Mesothelial cell of epicardium (in vitro differentiated cells): ENCODE results near the gene GAK. TPM values are rescaled to one million over a fixed set of nuclear protein-coding genes. Genes with fewer than 3 reads are reported as not detected.

Source experiments
- DNase-seq, 2 experiments: peaks; one replicate each; pipeline ENCODE4 v3.0.0; 2021; ENCODE audit warnings: low spot score in 2 of 2; ENCODE audit not compliant: unreplicated experiment in 2 of 2
- H3K27ac Mint-ChIP-seq: 2 replicates; pipeline ENCODE4 v1.8.0; 2021; ENCODE audit warnings: mixed read lengths
- H3K27me3 Mint-ChIP-seq: 2 replicates; pipeline ENCODE4 v1.8.0; 2021; ENCODE audit warnings: low read depth, mixed read lengths
- H3K36me3 Mint-ChIP-seq: 2 replicates; pipeline ENCODE4 v1.8.0; 2021; ENCODE audit warnings: mixed read lengths
- H3K4me1 Mint-ChIP-seq: 2 replicates; pipeline ENCODE4 v1.8.0; 2021; ENCODE audit warnings: mixed read lengths
- H3K4me3 Mint-ChIP-seq: 2 replicates; pipeline ENCODE4 v1.8.0; 2021; ENCODE audit warnings: mild to moderate bottlenecking, moderate library complexity, mixed read lengths
- H3K9me3 Mint-ChIP-seq: 2 replicates; pipeline ENCODE4 v1.8.0; 2021; ENCODE audit warnings: mixed read lengths
- total RNA-seq: library from RNA; stranded (reverse); gene quantifications from 3 replicates; pipeline ENCODE4 v1.2.1, GENCODE V29; 2021
- TF ChIP-seq, protein P1 (sequence below): fragments of 200-600 bp; sonication (generic); IDR thresholded peaks from one replicate; pipeline ENCODE4 v1.5.0; 2021; ENCODE audit warnings: antibody characterized with exemption; ENCODE audit not compliant: unreplicated experiment

Gene GAK
- total RNA-seq, 1 donor from 2014 or later: 114 TPM

DNA sequence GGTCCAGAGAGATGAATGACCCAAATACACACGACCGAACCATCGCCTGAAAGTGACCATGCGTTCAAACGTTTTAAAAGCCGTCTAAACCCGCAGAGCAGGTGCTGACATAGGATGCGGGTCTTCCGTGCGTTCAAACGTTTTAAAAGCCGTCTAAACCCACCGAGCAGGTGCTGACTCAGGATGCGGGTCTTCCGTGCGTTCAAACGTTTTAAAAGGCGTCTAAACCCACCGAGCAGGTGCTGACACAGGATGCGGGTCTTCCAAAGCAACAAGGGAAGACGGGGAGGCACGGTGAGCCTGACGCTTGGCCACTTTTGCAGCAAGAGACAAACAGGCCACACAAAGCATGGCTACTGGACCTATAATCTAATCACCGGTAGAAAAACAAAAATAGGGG, 47.2 kb downstream of the GAK start:
- no peaks in the 10 kb centered on the region for H3K27me3 Mint-ChIP-seq
- TF ChIP-seq, protein P1, sequence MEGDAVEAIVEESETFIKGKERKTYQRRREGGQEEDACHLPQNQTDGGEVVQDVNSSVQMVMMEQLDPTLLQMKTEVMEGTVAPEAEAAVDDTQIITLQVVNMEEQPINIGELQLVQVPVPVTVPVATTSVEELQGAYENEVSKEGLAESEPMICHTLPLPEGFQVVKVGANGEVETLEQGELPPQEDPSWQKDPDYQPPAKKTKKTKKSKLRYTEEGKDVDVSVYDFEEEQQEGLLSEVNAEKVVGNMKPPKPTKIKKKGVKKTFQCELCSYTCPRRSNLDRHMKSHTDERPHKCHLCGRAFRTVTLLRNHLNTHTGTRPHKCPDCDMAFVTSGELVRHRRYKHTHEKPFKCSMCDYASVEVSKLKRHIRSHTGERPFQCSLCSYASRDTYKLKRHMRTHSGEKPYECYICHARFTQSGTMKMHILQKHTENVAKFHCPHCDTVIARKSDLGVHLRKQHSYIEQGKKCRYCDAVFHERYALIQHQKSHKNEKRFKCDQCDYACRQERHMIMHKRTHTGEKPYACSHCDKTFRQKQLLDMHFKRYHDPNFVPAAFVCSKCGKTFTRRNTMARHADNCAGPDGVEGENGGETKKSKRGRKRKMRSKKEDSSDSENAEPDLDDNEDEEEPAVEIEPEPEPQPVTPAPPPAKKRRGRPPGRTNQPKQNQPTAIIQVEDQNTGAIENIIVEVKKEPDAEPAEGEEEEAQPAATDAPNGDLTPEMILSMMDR: no peak
- H3K4me3 Mint-ChIP-seq: no peak overlapping the region
- no peaks in the 10 kb centered on the region for H3K4me1 Mint-ChIP-seq
- no peaks in the 10 kb centered on the region for H3K9me3 Mint-ChIP-seq
- no peak for DNase-seq
- H3K27ac Mint-ChIP-seq: no peak overlapping the region
- peaks cover 27% of the 10 kb centered on the region for H3K36me3 Mint-ChIP-seq

DNA sequence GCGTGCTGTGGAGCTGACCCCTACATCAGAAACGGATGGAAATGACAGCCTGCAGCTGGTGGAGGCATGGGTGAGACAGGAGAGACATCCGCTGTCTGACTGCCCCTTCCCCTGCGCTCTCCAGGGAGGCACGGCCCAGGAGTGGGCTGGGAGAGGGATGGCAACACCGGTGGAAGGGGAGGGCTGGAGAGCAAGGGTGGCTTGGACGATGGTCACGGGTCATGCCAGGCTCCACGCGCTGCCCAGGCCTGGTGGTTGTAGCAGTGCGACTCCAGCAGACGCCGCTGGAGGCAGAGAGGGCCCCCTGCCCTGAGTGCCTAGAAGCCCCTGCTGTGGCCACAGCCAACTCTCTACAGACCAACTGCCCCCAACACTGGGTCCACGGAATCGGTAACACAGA, 47.9 kb downstream of the GAK start:
- Mint-ChIP-seq H3K4me3 (no peak overlapping the region), H3K4me1 (no peaks in the 10 kb centered on the region), H3K9me3 (no peaks in the 10 kb centered on the region), H3K36me3 (peaks cover 34% of the 10 kb centered on the region), H3K27me3 (no peaks in the 10 kb centered on the region), H3K27ac (no peak overlapping the region)
- DNase-seq: no peak
- TF ChIP-seq, protein P1: no peak

DNA sequence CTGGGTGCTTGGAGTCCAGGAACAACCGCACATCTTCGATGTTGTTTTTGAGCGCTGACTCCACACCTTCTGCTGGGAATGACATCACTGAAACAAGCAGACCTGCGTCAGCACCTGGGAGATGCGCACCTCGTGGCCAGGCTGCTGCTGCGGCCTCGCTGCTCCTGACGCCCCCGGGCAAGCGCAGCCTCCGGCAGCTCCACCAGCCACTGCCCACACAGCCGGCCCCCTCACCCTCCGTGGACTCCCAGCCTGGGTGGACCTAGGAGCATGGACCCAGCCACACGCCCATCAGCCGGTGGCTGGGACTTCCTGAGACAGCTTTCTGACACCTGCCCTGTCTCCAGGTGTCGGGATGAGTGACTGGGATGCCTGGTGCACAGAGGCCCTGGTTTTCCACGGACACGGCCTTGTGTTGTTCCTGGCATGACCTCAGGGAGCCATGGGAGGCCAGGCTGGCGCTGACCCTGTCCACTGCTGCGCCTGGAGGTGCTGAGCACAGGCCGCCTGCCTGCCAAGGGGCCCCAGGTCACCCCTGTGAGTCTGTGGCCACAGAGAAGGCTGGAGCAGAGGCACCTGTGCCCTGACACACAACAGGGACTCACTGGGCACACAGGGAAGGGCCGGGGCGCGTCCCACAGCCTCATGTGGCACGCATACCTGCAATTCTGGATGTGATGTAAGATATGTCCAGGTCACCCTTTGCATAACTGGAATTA, 48.6 kb downstream of the GAK start:
- no peaks in the 10 kb centered on the region for H3K4me1 Mint-ChIP-seq
- peaks cover 38% of the 10 kb centered on the region for H3K36me3 Mint-ChIP-seq
- H3K27me3 Mint-ChIP-seq: no peaks in the 10 kb centered on the region
- H3K9me3 Mint-ChIP-seq: no peaks in the 10 kb centered on the region
- no peak for DNase-seq
- no peak overlapping the region for H3K27ac Mint-ChIP-seq
- TF ChIP-seq, protein P1: no peak
- no peak overlapping the region for H3K4me3 Mint-ChIP-seq

DNA sequence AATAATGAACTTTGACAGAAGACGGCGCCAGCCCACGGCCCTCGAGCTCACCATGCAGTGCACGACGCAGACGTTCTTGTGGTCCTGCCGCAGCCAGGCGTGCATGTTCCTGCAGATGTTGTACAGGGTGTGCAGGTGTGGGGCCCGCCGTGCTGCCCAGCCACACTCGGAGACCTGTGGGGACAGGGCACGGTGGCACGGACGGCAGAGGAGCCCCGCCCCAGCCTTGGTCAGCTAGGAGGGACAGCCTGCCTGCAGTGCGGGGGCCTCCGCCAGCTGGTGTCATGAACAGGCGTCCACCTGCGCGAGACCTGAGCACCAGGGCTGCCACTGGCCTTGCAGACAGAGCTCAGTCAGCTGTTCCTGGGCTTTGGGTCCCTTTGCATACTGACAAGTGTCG, 49.5 kb downstream of the GAK start:
- Mint-ChIP-seq H3K27ac (no peak overlapping the region), H3K4me3 (no peak overlapping the region), H3K9me3 (no peaks in the 10 kb centered on the region), H3K36me3 (peaks cover 39% of the 10 kb centered on the region), H3K4me1 (no peaks in the 10 kb centered on the region), H3K27me3 (no peaks in the 10 kb centered on the region)
- TF ChIP-seq, protein P1: no peak
- no peak for DNase-seq

DNA sequence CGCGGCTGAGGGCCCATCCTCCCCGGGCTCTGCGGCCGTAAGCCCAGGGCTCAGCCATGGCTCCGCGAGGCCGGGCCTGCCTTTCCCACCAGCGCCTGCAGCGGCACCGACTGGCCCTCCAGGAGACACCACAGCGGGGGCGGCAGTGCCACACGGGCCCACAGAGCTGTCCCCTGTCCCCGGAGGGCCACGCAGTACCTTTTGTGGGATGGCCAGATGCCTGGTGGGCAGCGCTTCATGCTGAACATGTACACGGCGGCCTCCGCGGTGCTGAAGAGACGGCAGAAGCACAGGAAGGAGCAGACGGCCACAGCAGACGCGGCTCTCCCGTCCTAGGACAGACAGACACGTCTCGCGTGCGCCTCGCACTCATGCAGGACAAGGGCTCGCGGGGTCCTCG, 50.4 kb downstream of the GAK start:
- H3K4me1 Mint-ChIP-seq: no peaks in the 10 kb centered on the region
- no peak overlapping the region for H3K27ac Mint-ChIP-seq
- no peak overlapping the region for H3K4me3 Mint-ChIP-seq
- no peaks in the 10 kb centered on the region for H3K27me3 Mint-ChIP-seq
- no peaks in the 10 kb centered on the region for H3K9me3 Mint-ChIP-seq
- TF ChIP-seq, protein P1: no peak
- DNase-seq: no peak
- peaks cover 34% of the 10 kb centered on the region for H3K36me3 Mint-ChIP-seq
